H9 (cell line): Measurements from ENCODE around the gene MPHOSPH8. TPM values are rescaled to one million over a fixed set of nuclear protein-coding genes. Genes with fewer than 3 reads are reported as not detected.

ENCODE experiments used
- DNase-seq: peaks from one replicate; pipeline ENCODE4 v3.0.0-alpha.2; 2017
- H2AFZ ChIP-seq: one replicate; pipeline ENCODE4 v1.6.1; 2013; ENCODE audit warnings: mild to moderate bottlenecking, low read length, control low read depth, moderate library complexity
- H2AK5ac ChIP-seq: 2 replicates; pipeline ENCODE4 v1.6.1; 2013; ENCODE audit warnings: low read length, control low read depth, mixed read lengths; ENCODE audit not compliant: insufficient read length
- H2BK120ac ChIP-seq: one replicate; pipeline ENCODE4 v1.6.1; 2013; ENCODE audit warnings: low read depth, mild to moderate bottlenecking, low read length, control low read depth, inconsistent platforms; ENCODE audit not compliant: poor library complexity, severe bottlenecking
- H2BK12ac ChIP-seq: 2 replicates; pipeline ENCODE4 v1.6.1; 2013; ENCODE audit warnings: low read length, control low read depth, mixed read lengths, low read depth; ENCODE audit not compliant: insufficient read length
- H2BK15ac ChIP-seq: 2 replicates; pipeline ENCODE4 v1.6.1; 2013; ENCODE audit warnings: low read depth, low read length, control low read depth
- H2BK20ac ChIP-seq: one replicate; pipeline ENCODE4 v1.6.1; 2013; ENCODE audit warnings: low read depth, mild to moderate bottlenecking, low read length, control low read depth, inconsistent platforms; ENCODE audit not compliant: poor library complexity, severe bottlenecking
- H2BK5ac ChIP-seq: 2 replicates; pipeline ENCODE4 v1.6.1; 2013; ENCODE audit warnings: low read length, control low read depth, mixed read lengths; ENCODE audit not compliant: insufficient read length
- H3K14ac ChIP-seq: 2 replicates; pipeline ENCODE4 v1.6.1; 2013; ENCODE audit warnings: low read length, control low read depth; ENCODE audit not compliant: insufficient read depth
- H3K18ac ChIP-seq: 2 replicates; pipeline ENCODE4 v1.6.1; 2013; ENCODE audit warnings: low read depth, mild to moderate bottlenecking, mixed read lengths, low read length, control low read depth; ENCODE audit not compliant: insufficient read length
- H3K23ac ChIP-seq: 2 replicates; pipeline ENCODE4 v1.6.1; 2013; ENCODE audit warnings: low read length, control low read depth, mixed read lengths, low read depth; ENCODE audit not compliant: insufficient read length
- H3K23me2 ChIP-seq: 2 replicates; pipeline ENCODE4 v1.6.1; 2013; ENCODE audit warnings: low read depth, mild to moderate bottlenecking, mixed read lengths, low read length, control low read depth; ENCODE audit not compliant: insufficient read length, poor library complexity, severe bottlenecking
- H3K27ac ChIP-seq: 2 replicates; pipeline ENCODE4 v1.5.1; 2013; ENCODE audit warnings: low read length, control low read depth, mixed read lengths, low read depth; ENCODE audit not compliant: insufficient read length
- H3K27me3 ChIP-seq: 2 replicates; pipeline ENCODE4 v1.6.1; 2013; ENCODE audit warnings: low read length, control low read depth, inconsistent platforms; ENCODE audit not compliant: insufficient read depth
- H3K4ac ChIP-seq: 2 replicates; pipeline ENCODE4 v1.6.1; 2013; ENCODE audit warnings: low read depth, mild to moderate bottlenecking, control low read depth, inconsistent platforms, low read length, moderate library complexity
- H3K4me1 ChIP-seq: 2 replicates; pipeline ENCODE4 v1.6.1; 2013; ENCODE audit warnings: low read length, control low read depth, inconsistent platforms; ENCODE audit not compliant: insufficient read depth
- H3K4me2 ChIP-seq: 2 replicates; pipeline ENCODE4 v1.6.1; 2013; ENCODE audit warnings: low read length, control low read depth, mixed read lengths; ENCODE audit not compliant: insufficient read length, insufficient read depth
- H3K56ac ChIP-seq: 2 replicates; pipeline ENCODE4 v1.6.1; 2013; ENCODE audit warnings: low read depth, mild to moderate bottlenecking, mixed read lengths, low read length, control low read depth; ENCODE audit not compliant: insufficient read length
- H3K79me1 ChIP-seq: 2 replicates; pipeline ENCODE4 v1.6.1; 2013; ENCODE audit warnings: low read depth, mild to moderate bottlenecking, moderate library complexity, low read length, control low read depth, inconsistent platforms; ENCODE audit not compliant: insufficient read depth, poor library complexity, severe bottlenecking
- H3K79me2 ChIP-seq: 2 replicates; pipeline ENCODE4 v1.6.1; 2013; ENCODE audit warnings: low read length, control low read depth, inconsistent platforms; ENCODE audit not compliant: insufficient read depth
- H3K9ac ChIP-seq: 2 replicates; pipeline ENCODE4 v1.6.1; 2013; ENCODE audit warnings: low read length, control low read depth, mixed read lengths; ENCODE audit not compliant: insufficient read length; ENCODE audit errors: extremely low read depth
- H3K9me3 ChIP-seq: one replicate; pipeline ENCODE4 v1.6.1; 2013; ENCODE audit warnings: low read depth, low read length, inconsistent platforms; ENCODE audit not compliant: control insufficient read depth
- H3T11ph ChIP-seq: one replicate; pipeline ENCODE4 v1.6.1; 2013; ENCODE audit warnings: mild to moderate bottlenecking, low read length, control low read depth, inconsistent platforms
- H4K20me1 ChIP-seq: one replicate; pipeline ENCODE4 v1.6.1; 2013; ENCODE audit not compliant: control insufficient read depth, insufficient read length, insufficient read depth
- H4K5ac ChIP-seq: 2 replicates; pipeline ENCODE4 v1.6.1; 2013; ENCODE audit warnings: low read depth, mild to moderate bottlenecking, mixed read lengths, low read length, control low read depth; ENCODE audit not compliant: insufficient read length
- H4K8ac ChIP-seq: replicated peaks from 2 replicates; pipeline ENCODE4 v1.6.1; 2013; ENCODE audit warnings: low read length, control low read depth, mixed read lengths, low read depth; ENCODE audit not compliant: insufficient read length
- H4K91ac ChIP-seq: 2 replicates; pipeline ENCODE4 v1.6.1; 2013; ENCODE audit warnings: low read depth, mild to moderate bottlenecking, moderate library complexity, mixed read lengths, low read length, control low read depth; ENCODE audit not compliant: insufficient read length
- H3K27ac Mint-ChIP-seq, 3 experiments: 2 replicates in 2 of 3; 3 replicates in 1 of 3; pipeline ENCODE4 v1.8.0; 2020 to 2021; ENCODE audit warnings: mixed read lengths in 3 of 3, mild to moderate bottlenecking in 1 of 3, moderate library complexity in 1 of 3
- H3K27me3 Mint-ChIP-seq: 2 replicates; pipeline ENCODE4 v1.8.0; 2021; ENCODE audit warnings: low read depth, mild to moderate bottlenecking, moderate library complexity, mixed read lengths
- H3K36me3 Mint-ChIP-seq, 3 experiments: 2 replicates in 2 of 3; 3 replicates in 1 of 3; pipeline ENCODE4 v1.8.0; 2020 to 2021; ENCODE audit warnings: low read depth in 3 of 3, mixed read lengths in 3 of 3; ENCODE audit not compliant: insufficient read depth in 1 of 3
- H3K4me1 Mint-ChIP-seq, 2 experiments: 2 replicates each; pipeline ENCODE4 v1.8.0; 2020; ENCODE audit warnings: mixed read lengths in 2 of 2
- H3K4me3 Mint-ChIP-seq, 2 experiments: 2 replicates in 1 of 2; 3 replicates in 1 of 2; pipeline ENCODE4 v1.8.0; 2020 to 2021; ENCODE audit warnings: mild to moderate bottlenecking in 2 of 2, mixed read lengths in 2 of 2, moderate library complexity in 1 of 2
- H3K9me3 Mint-ChIP-seq, 2 experiments: 2 replicates in 1 of 2; 3 replicates in 1 of 2; pipeline ENCODE4 v1.8.0; 2020; ENCODE audit warnings: mild to moderate bottlenecking in 2 of 2, mixed read lengths in 2 of 2, moderate library complexity in 1 of 2
- WGBS: extraction: QIAGEN DNeasy Blood & Tissue Kit; methylation state at CpG from one replicate; pipeline ENCODE4 v1.1.7; 2013; ENCODE audit warnings: missing lambda C conversion rate, low lambda C conversion rate, mixed read lengths; ENCODE audit not compliant: insufficient read length; ENCODE audit errors: extremely low coverage; 5-methylcytosine and 5-hydroxymethylcytosine counted together
- total RNA-seq: library from RNA; stranded (reverse); gene quantifications from 2 replicates; pipeline ENCODE4 v1.2.1, GENCODE V29; 2021
- TF ChIP-seq, protein P1 (sequence below): fragments of 200-600 bp; sonication (generic); conservative IDR thresholded peaks from 3 replicates; pipeline ENCODE4 v1.8.0; 2021; ENCODE audit warnings: antibody characterized with exemption, mild to moderate bottlenecking

The MPHOSPH8 gene
- total RNA-seq, 1 experiment from 2014 or later: 21.1 TPM

DNA sequence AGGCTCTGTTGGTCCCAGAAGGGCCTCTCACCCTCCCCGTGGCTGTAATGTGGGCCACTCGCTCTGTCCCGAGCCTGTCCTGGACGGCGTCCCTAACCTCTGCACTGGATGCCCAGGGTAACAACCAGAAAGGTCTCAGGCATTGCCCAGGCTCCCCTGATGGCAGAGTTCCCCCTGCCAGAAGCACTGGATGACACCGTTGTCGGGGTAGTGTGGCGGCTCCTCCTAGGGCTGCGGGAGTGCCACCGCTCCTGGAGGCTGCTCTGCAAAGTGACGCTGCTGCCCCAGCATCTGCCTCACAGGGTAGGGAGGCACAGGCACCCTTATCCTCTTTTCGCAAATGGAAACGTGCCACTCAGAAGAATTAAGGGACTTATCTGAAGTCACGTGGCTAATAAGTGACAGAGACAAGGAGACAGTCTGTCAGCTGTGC is 32.0 kb downstream of the MPHOSPH8 start:
- Histone ChIP-seq H2BK20ac (no peak overlapping the region), H4K5ac (no peak overlapping the region), H2BK12ac (no peak overlapping the region), H3K4me2 (no peak overlapping the region), H4K91ac (no peak overlapping the region), H3K79me2 (no peaks in the 10 kb centered on the region), H3K23ac (no peak overlapping the region), H2AFZ (no peak overlapping the region), H4K20me1 (no peaks in the 10 kb centered on the region), H3K18ac (no peak overlapping the region), H2BK15ac (no peak overlapping the region), H3K14ac (no peak overlapping the region), H3K27ac (no peak overlapping the region), H4K8ac (no peak overlapping the region), H2BK120ac (no peak overlapping the region), H2BK5ac (no peak overlapping the region), H3K23me2 (no peaks in the 10 kb centered on the region), H3K4me1 (no peaks in the 10 kb centered on the region), H3K9ac (no peak overlapping the region), H2AK5ac (no peak overlapping the region), H3K27me3 (no peaks in the 10 kb centered on the region), H3K56ac (no peak overlapping the region), H3K4ac (no peak overlapping the region), H3T11ph (no peak overlapping the region), H3K9me3 (no peaks in the 10 kb centered on the region), H3K79me1 (no peaks in the 10 kb centered on the region)
- TF ChIP-seq, protein P1, sequence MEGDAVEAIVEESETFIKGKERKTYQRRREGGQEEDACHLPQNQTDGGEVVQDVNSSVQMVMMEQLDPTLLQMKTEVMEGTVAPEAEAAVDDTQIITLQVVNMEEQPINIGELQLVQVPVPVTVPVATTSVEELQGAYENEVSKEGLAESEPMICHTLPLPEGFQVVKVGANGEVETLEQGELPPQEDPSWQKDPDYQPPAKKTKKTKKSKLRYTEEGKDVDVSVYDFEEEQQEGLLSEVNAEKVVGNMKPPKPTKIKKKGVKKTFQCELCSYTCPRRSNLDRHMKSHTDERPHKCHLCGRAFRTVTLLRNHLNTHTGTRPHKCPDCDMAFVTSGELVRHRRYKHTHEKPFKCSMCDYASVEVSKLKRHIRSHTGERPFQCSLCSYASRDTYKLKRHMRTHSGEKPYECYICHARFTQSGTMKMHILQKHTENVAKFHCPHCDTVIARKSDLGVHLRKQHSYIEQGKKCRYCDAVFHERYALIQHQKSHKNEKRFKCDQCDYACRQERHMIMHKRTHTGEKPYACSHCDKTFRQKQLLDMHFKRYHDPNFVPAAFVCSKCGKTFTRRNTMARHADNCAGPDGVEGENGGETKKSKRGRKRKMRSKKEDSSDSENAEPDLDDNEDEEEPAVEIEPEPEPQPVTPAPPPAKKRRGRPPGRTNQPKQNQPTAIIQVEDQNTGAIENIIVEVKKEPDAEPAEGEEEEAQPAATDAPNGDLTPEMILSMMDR: no peak
- peaks cover 7 to 8% of the 10 kb centered on the region in 2 experiments for H3K4me1 Mint-ChIP-seq
- no peak for DNase-seq
- H3K36me3 Mint-ChIP-seq: peaks cover 16 to 79% (median 60%) of the 10 kb centered on the region in 3 experiments
- no CpG with 5 or more reads among the region's 14 CpGs for WGBS
- H3K27ac Mint-ChIP-seq: peak overlapping the region in 1 of 3 experiments; percentile 66; a peak in 2 of 7 replicates
- H3K4me3 Mint-ChIP-seq: no peak overlapping the region
- H3K27me3 Mint-ChIP-seq: no peaks in the 10 kb centered on the region
- peaks cover 0 to 2% of the 10 kb centered on the region in 2 experiments; a peak in 1 of 5 replicates for H3K9me3 Mint-ChIP-seq
